Left ventricle myocardium superior (tissue), 1 donor: ENCODE results near the gene USH2A. TPM values are rescaled to one million over a fixed set of nuclear protein-coding genes. Genes with fewer than 3 reads are reported as not detected.

ENCODE experiments used
- ATAC-seq: fragments of 200-7000 bp; cut with Tn5 transposase; one replicate; pipeline ENCODE4 v1.9.1; 2020; ENCODE audit warnings: mild to moderate bottlenecking, moderate library complexity
- DNase-seq: peaks from one replicate; pipeline ENCODE4 v3.0.0-alpha.2; 2020
- intact Hi-C: fragments of 100-400 bp; cut with micrococcal nuclease; formaldehyde crosslinking; loops from one replicate; pipeline ENCODE4 v1.11.0; 2022
- total RNA-seq: library from RNA; stranded (reverse); fragmentation: NEBNext Ultra II Directional; extraction: Animal tissue kit (Norgen Biotek cat#: 25700); gene quantifications from one replicate; pipeline ENCODE4 v1.2.1, GENCODE V29; 2021
- donor health status: DM: no; HTN: yes; CAD: no; lungs with severe emphysema.

Gene USH2A
- total RNA-seq, 1 donor from 2014 or later = 2.3 TPM

DNA sequence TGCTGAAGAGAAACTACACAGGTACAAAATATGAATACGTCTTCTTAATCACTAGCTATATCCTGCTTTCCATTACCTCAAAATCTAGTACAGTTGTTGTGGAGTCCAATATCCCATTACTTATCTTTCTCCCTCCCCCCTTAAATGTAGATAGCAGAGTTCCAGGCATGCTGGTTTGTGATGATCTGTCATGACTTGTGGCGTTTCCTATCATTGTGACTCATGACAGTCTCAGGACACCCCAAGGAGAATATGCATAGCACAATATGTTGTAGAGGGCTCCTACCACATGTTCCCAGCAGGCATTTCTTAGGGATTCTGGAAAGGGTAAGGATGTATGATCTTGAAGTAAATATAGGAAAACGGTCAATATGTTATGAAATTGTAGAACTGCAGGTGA is 206.9 kb downstream of the USH2A start:
- ATAC-seq (no peak), DNase-seq (no peak)
- intact Hi-C loops = no loop called here

DNA sequence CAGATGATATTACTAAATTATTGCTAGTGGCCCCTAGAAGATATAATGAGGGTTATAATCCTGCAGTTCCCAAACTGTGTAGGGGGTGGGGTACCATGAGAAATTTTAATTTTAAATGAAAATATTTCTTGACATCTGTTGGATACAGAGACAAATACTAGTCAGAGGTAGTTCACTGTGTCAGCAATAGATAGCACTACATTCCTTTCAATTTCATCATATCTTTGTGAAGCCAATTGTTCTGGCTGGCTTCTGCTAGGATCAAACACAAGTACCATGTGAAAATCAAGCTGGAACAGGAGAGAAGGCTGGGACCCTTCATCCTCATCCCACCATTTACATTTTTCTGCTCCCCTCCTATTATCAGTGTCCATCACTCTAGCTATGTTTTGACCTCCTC is 208.1 kb downstream of the USH2A start:
- intact Hi-C loops = no loop called here
- ATAC-seq (no peak), DNase-seq (no peak)

DNA sequence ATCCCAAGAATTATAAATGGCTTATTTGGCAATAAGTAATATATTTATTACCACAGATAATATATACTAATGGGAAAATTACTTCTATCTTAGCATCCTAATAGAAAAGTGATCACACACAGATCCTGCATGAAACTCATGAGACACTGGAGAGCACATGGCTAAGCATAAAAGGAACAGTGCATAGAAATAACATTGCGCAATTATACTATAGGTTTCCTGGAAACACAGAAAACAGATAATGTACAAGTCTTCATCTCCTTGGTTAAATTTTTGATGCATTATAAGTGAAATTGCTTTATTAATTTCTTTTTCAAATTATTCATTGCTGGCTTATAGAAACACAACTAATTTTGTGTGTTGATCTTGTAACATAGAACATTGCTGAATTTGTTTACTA is 210.4 kb downstream of the USH2A start:
- no peak for DNase-seq
- intact Hi-C loops = no loop called here

GRCh38 chr1:216210081-216210480 is 213.2 kb downstream of the USH2A start:
- ATAC-seq = no peak
- DNase-seq = no peak
- intact Hi-C loops = no loop called here

More for the DNA sequence above, 210.4 kb downstream of the USH2A start:
- no peak for ATAC-seq

DNA sequence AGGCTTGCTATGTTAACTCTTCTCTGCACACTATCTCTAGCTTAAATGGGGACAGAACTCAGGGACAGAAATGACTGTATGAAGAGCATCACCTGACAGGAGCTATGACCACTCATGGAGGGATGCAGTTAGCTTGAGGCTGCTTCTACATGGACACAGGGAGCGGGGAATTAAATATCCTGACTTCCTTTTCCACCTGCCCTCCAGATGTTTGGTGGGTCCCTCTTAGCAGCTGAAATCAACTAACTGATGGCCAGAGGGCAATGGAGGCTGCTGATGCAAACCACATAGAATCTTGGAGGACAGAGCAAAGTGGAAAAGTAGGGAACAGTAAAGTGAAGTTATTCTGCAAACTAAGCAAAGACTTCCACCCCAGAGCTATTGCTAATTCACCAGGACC is 214.1 kb downstream of the USH2A start:
- ATAC-seq = no peak
- intact Hi-C loops = no loop called here
- DNase-seq = no peak

DNA sequence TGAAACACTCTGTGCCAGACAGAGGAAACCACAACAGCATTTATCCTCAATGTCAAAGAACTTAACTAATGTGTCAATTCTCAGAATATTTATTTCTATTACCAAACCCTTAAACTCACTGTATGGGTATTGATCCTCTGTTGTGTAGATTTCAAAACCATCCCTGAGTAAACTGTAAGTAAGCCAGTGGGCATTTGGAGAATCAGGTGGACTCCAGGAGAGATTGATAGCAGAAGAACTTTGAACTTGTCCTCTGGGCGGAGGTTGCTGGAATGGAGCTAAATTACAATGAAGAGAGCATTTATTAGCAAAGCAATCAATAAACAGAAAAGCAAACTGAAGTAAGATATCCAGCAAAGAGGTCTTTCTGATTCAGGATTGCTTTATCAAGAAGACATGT is 216.1 kb downstream of the USH2A start:
- ATAC-seq = no peak
- intact Hi-C loops = no loop called here
- DNase-seq = no peak

GRCh38 chr1:216205176-216205575 is 218.1 kb downstream of the USH2A start:
- ATAC-seq (no peak), DNase-seq (no peak)

GRCh38 chr1:216201946-216202345 is 221.3 kb downstream of the USH2A start:
- ATAC-seq (no peak), DNase-seq (no peak)
- intact Hi-C loops = no loop called here

More at GRCh38 chr1:216205176-216205575, 218.1 kb downstream of the USH2A start:
- intact Hi-C loops = no loop called here

GRCh38 chr1:216200941-216201340 is 222.3 kb downstream of the USH2A start:
- no peak for ATAC-seq
- DNase-seq = no peak
- intact Hi-C loops = no loop called here

GRCh38 chr1:216194721-216195120 is 228.5 kb downstream of the USH2A start:
- no peak for ATAC-seq
- intact Hi-C loops = no loop called here
- DNase-seq = no peak

DNA sequence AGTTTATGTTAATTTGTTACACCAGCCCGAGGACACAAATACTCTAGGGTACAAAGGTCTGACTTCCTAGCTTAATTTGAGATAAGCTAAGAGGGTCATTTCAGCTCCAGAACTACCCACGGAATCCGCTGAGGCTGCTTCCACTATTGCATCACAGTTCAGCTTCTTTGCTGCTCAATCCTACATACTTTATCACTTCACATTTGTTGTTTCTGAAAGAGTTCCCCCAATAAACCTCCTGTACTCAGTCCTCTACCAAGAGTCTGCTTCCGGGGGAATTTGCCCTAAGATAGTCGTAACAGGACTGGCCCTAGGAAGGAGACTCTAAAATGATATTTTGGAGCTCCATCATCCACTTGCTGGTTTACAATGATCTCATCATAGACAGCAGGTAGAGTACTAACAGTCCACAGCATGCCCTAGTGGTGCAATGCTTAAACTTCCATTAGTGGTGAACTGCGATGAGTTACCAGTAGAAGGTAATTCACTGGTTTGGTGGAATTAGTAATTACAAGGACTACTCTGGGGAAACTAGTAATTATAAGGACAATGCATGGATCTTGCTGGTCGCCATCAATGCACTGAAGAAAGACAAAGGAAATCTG is 229.3 kb downstream of the USH2A start:
- no peak for DNase-seq
- intact Hi-C loops = no loop called here
- ATAC-seq = no peak

DNA sequence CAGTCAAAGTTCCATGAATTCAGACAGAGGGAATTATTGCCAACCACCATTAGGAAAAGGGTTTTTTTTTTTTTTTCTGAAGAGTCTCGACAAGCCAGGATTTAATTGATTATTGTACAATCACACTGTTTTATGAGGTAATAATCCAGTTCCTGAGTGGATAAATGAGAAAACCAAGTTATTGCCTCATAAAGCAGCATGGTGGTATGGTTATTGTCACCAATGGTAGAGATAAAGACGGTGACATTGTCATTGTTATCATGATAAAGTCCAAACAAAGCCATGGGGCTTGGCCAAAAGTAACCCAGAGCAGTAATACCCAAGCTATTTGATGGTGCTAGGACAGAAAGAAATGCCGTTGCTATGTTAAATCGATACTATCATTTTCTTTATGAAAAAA is 232.8 kb downstream of the USH2A start:
- ATAC-seq (no peak), DNase-seq (no peak)
- intact Hi-C loops = no loop called here

DNA sequence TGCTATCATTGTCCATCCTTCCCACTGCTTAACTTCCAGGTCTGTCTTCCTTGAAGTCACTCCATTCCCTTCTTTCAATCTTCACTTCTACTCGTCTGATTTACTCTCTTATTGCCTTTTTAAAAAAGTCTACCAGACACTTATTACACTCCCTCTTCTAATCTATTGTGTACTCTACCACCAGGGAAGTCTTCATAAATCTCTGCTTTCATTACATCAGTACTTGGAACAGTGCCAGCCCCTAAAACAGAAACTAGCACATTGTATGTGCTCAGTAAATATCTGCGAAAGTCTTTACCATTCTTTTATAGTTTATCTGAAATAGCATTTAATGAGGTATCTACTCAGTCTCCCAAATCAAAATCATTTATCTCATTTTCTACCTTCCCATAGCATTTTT is 236.4 kb downstream of the USH2A start:
- no peak for ATAC-seq
- intact Hi-C loops = no loop called here
- DNase-seq = no peak

GRCh38 chr1:216186141-216186540 is 237.1 kb downstream of the USH2A start:
- DNase-seq (no peak), ATAC-seq (no peak)
- intact Hi-C loops = no loop called here

- no peak for ATAC-seq
- intact Hi-C loops = no loop called here
- no peak for DNase-seq
Observed at GRCh38 chr1:216184126-216184680, 239.0 kb downstream of the USH2A start.

GRCh38 chr1:216183454-216183853 is 239.8 kb downstream of the USH2A start:
- intact Hi-C loops = no loop called here
- DNase-seq = no peak

GRCh38 chr1:216183007-216183406 is 240.2 kb downstream of the USH2A start:
- intact Hi-C loops = no loop called here
- DNase-seq (no peak), ATAC-seq (no peak)

More at GRCh38 chr1:216183454-216183853, 239.8 kb downstream of the USH2A start:
- no peak for ATAC-seq

GRCh38 chr1:216181590-216181989 is 241.7 kb downstream of the USH2A start:
- no peak for ATAC-seq
- DNase-seq = no peak
- intact Hi-C loops = no loop called here

DNA sequence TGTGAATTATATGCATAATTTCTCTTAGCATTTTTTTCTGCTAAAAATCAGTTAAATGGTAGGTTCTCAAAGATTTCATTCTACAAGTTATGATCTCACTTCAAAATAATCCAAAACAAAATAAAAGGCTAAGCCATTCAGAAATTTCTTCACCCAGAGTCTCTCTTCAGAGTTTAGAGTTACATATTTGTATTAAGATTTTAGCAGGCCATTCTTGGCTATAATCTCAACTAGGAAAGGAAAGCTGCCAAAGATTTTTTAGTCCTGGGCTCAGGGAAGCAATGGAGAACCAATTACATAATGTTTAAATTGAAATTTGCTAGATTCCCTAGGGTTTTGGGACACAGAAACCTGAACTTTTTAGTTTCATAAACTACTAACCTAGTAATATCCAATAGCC is 245.0 kb downstream of the USH2A start:
- intact Hi-C loops = no loop called here
- ATAC-seq (no peak), DNase-seq (no peak)

GRCh38 chr1:216176970-216177369 is 246.3 kb downstream of the USH2A start:
- intact Hi-C loops = no loop called here
- no peak for DNase-seq
- ATAC-seq = no peak

DNA sequence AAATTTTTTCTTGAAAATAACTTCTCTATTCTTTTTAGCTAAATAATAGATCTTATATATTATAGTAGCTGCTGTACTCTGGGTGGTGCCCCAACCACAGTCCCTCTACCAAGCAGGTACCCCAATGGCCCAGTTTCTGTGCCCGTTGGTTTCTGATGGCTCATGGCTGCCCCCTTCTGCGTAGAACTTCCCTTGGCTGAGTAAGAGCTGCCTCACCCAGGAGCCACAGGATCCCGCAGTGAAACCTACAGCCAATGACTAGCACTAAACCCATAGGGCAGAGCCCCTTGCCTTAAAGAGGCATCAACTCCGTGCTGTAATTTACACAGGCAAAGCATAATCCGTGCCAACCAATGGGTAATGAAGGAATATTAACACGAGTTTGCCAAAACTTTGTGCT is 247.5 kb downstream of the USH2A start:
- ATAC-seq (no peak), DNase-seq (no peak)
- intact Hi-C loops = no loop called here
